ENCODE results near the gene CSNK1A1L.

Gene CSNK1A1L

GRCh38 chr13:37131092-37131491, 25.6 kb upstream of the CSNK1A1L start:
- H4K20me1 ChIP-seq (ENCODE audit: control insufficient read depth, insufficient read depth, low read depth, low read length): no peaks in the 10 kb centered on the region
- no peaks in the 10 kb centered on the region for H3K4me1 ChIP-seq (ENCODE audit: control insufficient read depth, low read length)
- no peak overlapping the region for H3K27ac ChIP-seq (ENCODE audit: low read depth, low read length)
- no peaks in the 10 kb centered on the region for H3F3A ChIP-seq (ENCODE audit: control insufficient read depth, insufficient read depth)
- no peaks in the 10 kb centered on the region for H3K27me3 ChIP-seq (ENCODE audit: control insufficient read depth, low read length)
- H3K9me3 ChIP-seq (ENCODE audit: control insufficient read depth, insufficient read depth, low read length): no peaks in the 10 kb centered on the region; the same call in 1 of the 2 replicates
- no peaks in the 10 kb centered on the region for H3K9me2 ChIP-seq (replicated peaks; ENCODE audit: control insufficient read depth, low read length)
- H3K79me2 ChIP-seq (ENCODE audit: control insufficient read depth, low read length): no peaks in the 10 kb centered on the region
- H3K4me3 ChIP-seq (ENCODE audit: low read length): no peak overlapping the region
- H3K36me3 ChIP-seq (ENCODE audit: control insufficient read depth, low read length): no peaks in the 10 kb centered on the region
- TF ChIP-seq EZH2phosphoT487 (IDR thresholded peaks at IDR 0.05; ENCODE audit: borderline replicate concordance, low read length): no peak
- no peak for TF ChIP-seq CTCF (IDR thresholded peaks at IDR 0.05; ENCODE audit: low read depth, low read length, poor library complexity, severe bottlenecking)
- no peak overlapping the region for H3K4me2 ChIP-seq (ENCODE audit: low read length)

DNA sequence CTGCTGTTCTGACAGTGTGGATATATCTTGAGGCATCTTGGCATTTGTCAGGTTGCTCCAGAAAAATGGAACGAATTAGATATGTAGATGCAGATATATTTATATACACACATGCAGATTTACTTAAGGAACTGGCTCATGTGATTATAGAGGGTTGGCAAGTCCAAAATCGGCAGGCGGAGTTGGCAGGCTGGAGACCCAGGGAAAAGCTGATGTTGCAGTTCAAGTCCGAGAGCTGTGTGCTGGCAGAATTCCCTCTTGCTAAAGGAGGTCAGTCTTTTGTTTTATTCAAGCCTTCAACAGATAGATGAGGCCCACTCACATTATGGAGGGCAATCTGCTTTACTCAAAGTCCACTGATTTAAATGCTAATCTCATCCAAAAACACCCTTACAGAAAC, 24.4 kb upstream of the CSNK1A1L start:
- Histone ChIP-seq H3K79me2 (ENCODE audit: control insufficient read depth, low read length) (no peaks in the 10 kb centered on the region), H3K27me3 (ENCODE audit: control insufficient read depth, low read length) (no peaks in the 10 kb centered on the region), H3K4me3 (ENCODE audit: low read length) (no peak overlapping the region), H3K27ac (ENCODE audit: low read depth, low read length) (no peak overlapping the region), H3F3A (ENCODE audit: control insufficient read depth, insufficient read depth) (no peaks in the 10 kb centered on the region), H3K4me2 (ENCODE audit: low read length) (no peak overlapping the region), H3K9me3 (ENCODE audit: control insufficient read depth, insufficient read depth, low read length) (no peaks in the 10 kb centered on the region; the same call in 1 of the 2 replicates), H3K36me3 (ENCODE audit: control insufficient read depth, low read length) (no peaks in the 10 kb centered on the region), H3K9me2 (replicated peaks; ENCODE audit: control insufficient read depth, low read length) (no peaks in the 10 kb centered on the region), H4K20me1 (ENCODE audit: control insufficient read depth, insufficient read depth, low read depth, low read length) (no peaks in the 10 kb centered on the region), H3K4me1 (ENCODE audit: control insufficient read depth, low read length) (no peaks in the 10 kb centered on the region)
- TF ChIP-seq CTCF (IDR thresholded peaks at IDR 0.05; ENCODE audit: low read depth, low read length, poor library complexity, severe bottlenecking) (no peak), EZH2phosphoT487 (IDR thresholded peaks at IDR 0.05; ENCODE audit: borderline replicate concordance, low read length) (no peak)

DNA sequence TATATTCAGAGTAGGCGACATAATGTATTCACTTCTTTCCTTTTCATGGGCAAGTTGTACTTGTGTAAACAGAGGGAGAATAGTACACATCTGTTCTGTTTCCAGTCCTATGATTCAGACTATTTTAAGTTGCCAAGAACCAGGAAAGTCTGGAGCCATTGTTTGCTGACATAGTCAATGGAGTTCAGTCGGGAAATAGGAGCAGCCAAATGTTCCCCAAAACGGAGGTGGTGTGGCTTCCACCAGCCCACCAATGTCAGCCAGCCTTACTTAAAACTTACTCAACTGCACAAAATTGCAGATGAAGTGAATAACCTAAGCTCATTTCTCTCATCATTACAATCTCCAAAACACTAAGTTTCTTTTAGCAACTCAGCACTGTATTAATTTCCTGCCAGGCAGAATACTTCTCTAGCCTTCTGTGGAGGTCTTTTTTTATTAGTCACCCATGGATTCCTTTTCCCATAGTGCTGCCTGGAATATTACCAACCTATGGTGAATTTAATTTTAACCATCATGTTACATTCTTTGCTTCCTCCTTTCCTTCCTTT, 22.3 kb upstream of the CSNK1A1L start:
- H3K27ac ChIP-seq (ENCODE audit: low read depth, low read length): no peak overlapping the region
- H3K36me3 ChIP-seq (ENCODE audit: control insufficient read depth, low read length): no peaks in the 10 kb centered on the region
- no peaks in the 10 kb centered on the region for H4K20me1 ChIP-seq (ENCODE audit: control insufficient read depth, insufficient read depth, low read depth, low read length)
- no peaks in the 10 kb centered on the region for H3F3A ChIP-seq (ENCODE audit: control insufficient read depth, insufficient read depth)
- H3K4me3 ChIP-seq (ENCODE audit: low read length): no peak overlapping the region
- TF ChIP-seq EZH2phosphoT487 (IDR thresholded peaks at IDR 0.05; ENCODE audit: borderline replicate concordance, low read length) (no peak), CTCF (IDR thresholded peaks at IDR 0.05; ENCODE audit: low read depth, low read length, poor library complexity, severe bottlenecking) (no peak)
- no peaks in the 10 kb centered on the region for H3K79me2 ChIP-seq (ENCODE audit: control insufficient read depth, low read length)
- H3K9me3 ChIP-seq (ENCODE audit: control insufficient read depth, insufficient read depth, low read length): no peaks in the 10 kb centered on the region; the same call in 1 of the 2 replicates
- H3K9me2 ChIP-seq (replicated peaks; ENCODE audit: control insufficient read depth, low read length): no peaks in the 10 kb centered on the region
- H3K4me1 ChIP-seq (ENCODE audit: control insufficient read depth, low read length): no peaks in the 10 kb centered on the region
- no peak overlapping the region for H3K4me2 ChIP-seq (ENCODE audit: low read length)
- H3K27me3 ChIP-seq (ENCODE audit: control insufficient read depth, low read length): no peaks in the 10 kb centered on the region

Data from DOHH2 (cell line).